ENCODE results near the gene MAZ. TPM values are rescaled to one million over a fixed set of nuclear protein-coding genes. Genes with fewer than 3 reads are reported as not detected.

Gene MAZ
- polyA plus RNA-seq, 1 donor from 2014 or later: 147 TPM

- H2AFZ ChIP-seq (ENCODE audit: low read depth, low read length): peak within 1 kb of the TSS; percentile 14
- peaks cover 59% of the 10 kb centered on the region for H3K79me2 ChIP-seq (replicated peaks; ENCODE audit: insufficient read depth, low read length)
These were observed 5.8 kb downstream of the MAZ start, which contains the start of gene PRRT2 for GRCh38 chr16:29811896-29812665. PRRT2 (plus strand) TSS chr16:29812193; CDS start chr16:29813055, 862 bp downstream.

More at GRCh38 chr16:29811896-29812665, 5.8 kb downstream of the MAZ start, which contains the start of gene PRRT2:
- Histone ChIP-seq H3K36me3 (ENCODE audit: insufficient read depth, low read length) (no peaks in the 10 kb centered on the region), H3K4me2 (ENCODE audit: low read length) (peak within 1 kb of the TSS; percentile 96), H3K27ac (ENCODE audit: low read length) (peak within 1 kb of the TSS; percentile 98), H3F3A (ENCODE audit: insufficient read depth, low read length, poor library complexity, severe bottlenecking) (no peaks in the 10 kb centered on the region), H3K9me3 (ENCODE audit: low read length) (no peaks in the 10 kb centered on the region), H3K9me2 (ENCODE audit: insufficient read depth, low read length) (no peaks in the 10 kb centered on the region), H4K20me1 (ENCODE audit: insufficient read depth) (peaks cover 3% of the 10 kb centered on the region), H3K4me3 (ENCODE audit: low read length) (peak within 1 kb of the TSS; percentile 100), H3K9ac (ENCODE audit: low read length) (peak within 1 kb of the TSS; percentile 99), H3K27me3 (ENCODE audit: insufficient read depth, low read depth, low read length) (no peaks in the 10 kb centered on the region)
- TF ChIP-seq EZH2 (IDR thresholded peaks at IDR 0.05; ENCODE audit: borderline replicate concordance, insufficient read depth, low read length, poor library complexity, severe bottlenecking) (no peak), REST (IDR thresholded peaks at IDR 0.05; ENCODE audit: borderline replicate concordance) (peak; percentile 17), MXI1 (conservative IDR thresholded peaks at IDR 0.05; ENCODE audit: poor library complexity, severe bottlenecking) (peak; percentile 54), CTCF (IDR thresholded peaks at IDR 0.05; ENCODE audit: poor library complexity, severe bottlenecking) (no peak), EP300 (conservative IDR thresholded peaks at IDR 0.05; ENCODE audit: poor library complexity, severe bottlenecking) (peak; percentile 25), RAD21 (conservative IDR thresholded peaks at IDR 0.05) (peak; percentile 17), SMC3 (conservative IDR thresholded peaks at IDR 0.05; ENCODE audit: poor library complexity) (peak; percentile 32), POLR2AphosphoS5 (IDR thresholded peaks at IDR 0.05) (peak; percentile 47), TAF1 (IDR thresholded peaks at IDR 0.05; ENCODE audit: low read depth) (peak; percentile 49)
